H1 (cell line): Measurements from ENCODE around the gene DRGX. TPM values are rescaled to one million over a fixed set of nuclear protein-coding genes. Genes with fewer than 3 reads are reported as not detected.

Source experiments
- CTCF ChIA-PET: fragments of 300-600 bp; sonication (Branson Sonifier 250); formaldehyde crosslinking; loops from one replicate; lab custom pipeline; 2021; ENCODE audit not compliant: partially characterized antibody; lab: Charles Lee
- POLR2A ChIA-PET: fragments of 300-600 bp; sonication (Branson Sonifier 250); formaldehyde crosslinking; loops from one replicate; lab custom pipeline; 2021; ENCODE audit warnings: inconsistent platforms; ENCODE audit not compliant: partially characterized antibody; lab: Charles Lee
- DNase-seq, 2 experiments: peaks; one replicate each; pipeline versions ENCODE4 v3.0.0 to v3.0.0-alpha.2; 2010 to 2022; ENCODE audit warnings: low spot score in 2 of 2, low read depth in 1 of 2, mixed read lengths in 1 of 2
- FAIRE-seq: peaks from 2 replicates; lab custom pipeline; 2011; peaks lifted over from hg19 to GRCh38; lab: Jason Lieb, UNC
- H2AFZ ChIP-seq: 2 replicates; pipeline ENCODE4 v1.8.1; 2012; ENCODE audit warnings: low read length, inconsistent platforms
- H2AK5ac ChIP-seq: 2 replicates; pipeline ENCODE4 v1.6.1; 2013; ENCODE audit warnings: low read depth, low read length
- H2BK120ac ChIP-seq: replicated peaks from 2 replicates; pipeline ENCODE3; 2013; ENCODE audit warnings: low read depth, low read length, inconsistent platforms
- H2BK12ac ChIP-seq: 2 replicates; pipeline ENCODE4 v1.6.1; 2013; ENCODE audit warnings: low read depth, low read length
- H2BK15ac ChIP-seq: 2 replicates; pipeline ENCODE4 v1.6.1; 2013; ENCODE audit warnings: low read length
- H2BK20ac ChIP-seq: 2 replicates; pipeline ENCODE4 v1.6.1; 2013; ENCODE audit warnings: low read length
- H2BK5ac ChIP-seq: 2 replicates; pipeline ENCODE4 v1.6.1; 2013; ENCODE audit warnings: low read depth, low read length
- H3K14ac ChIP-seq: 2 replicates; pipeline ENCODE4 v1.6.1; 2013; ENCODE audit warnings: inconsistent platforms; ENCODE audit not compliant: insufficient read length
- H3K18ac ChIP-seq: 2 replicates; pipeline ENCODE4 v1.6.1; 2013; ENCODE audit warnings: low read length; ENCODE audit errors: extremely low read depth
- H3K23ac ChIP-seq: 2 replicates; pipeline ENCODE4 v1.6.1; 2013; ENCODE audit warnings: inconsistent platforms; ENCODE audit not compliant: insufficient read length
- H3K23me2 ChIP-seq: 2 replicates; pipeline ENCODE4 v1.6.1; 2013; ENCODE audit warnings: low read depth, low read length
- H3K27ac ChIP-seq: 2 replicates; pipeline ENCODE4 v1.6.1; 2011; ENCODE audit warnings: low read depth, low read length, inconsistent platforms
- H3K27me3 ChIP-seq, 4 experiments: replicated peaks in 1 of 4; 1 replicate in 1 of 4; 2 replicates in 3 of 4; pipeline versions ENCODE4 v1.6.1 to v1.8.1; 2011 to 2013; ENCODE audit warnings: low read length in 3 of 4, mild to moderate bottlenecking in 3 of 4, inconsistent platforms in 2 of 4, mixed read lengths in 2 of 4, moderate library complexity in 1 of 4; ENCODE audit not compliant: control insufficient read depth in 3 of 4, insufficient read depth in 3 of 4; ENCODE audit errors: extremely low read depth in 1 of 4
- H3K36me3 ChIP-seq, 4 experiments: 2 replicates each; pipeline versions ENCODE4 v1.6.1 to v1.8.1; 2011 to 2013; ENCODE audit warnings: mild to moderate bottlenecking in 4 of 4, low read length in 3 of 4, moderate library complexity in 2 of 4, control low read depth in 1 of 4, inconsistent platforms in 1 of 4; ENCODE audit not compliant: insufficient read depth in 4 of 4, control insufficient read depth in 2 of 4
- H3K4ac ChIP-seq: replicated peaks from 2 replicates; pipeline ENCODE3; 2013; ENCODE audit warnings: low read length, low read depth, mixed read lengths, inconsistent platforms; ENCODE audit not compliant: insufficient read length
- H3K4me1 ChIP-seq, 4 experiments: replicated peaks in 1 of 4; 1 replicate in 1 of 4; 2 replicates in 3 of 4; pipeline versions ENCODE4 v1.6.1 to v1.8.1; 2011 to 2013; ENCODE audit warnings: low read length in 3 of 4, inconsistent platforms in 2 of 4, mixed read lengths in 1 of 4; ENCODE audit not compliant: insufficient read depth in 4 of 4, control insufficient read depth in 3 of 4
- H3K4me2 ChIP-seq, 2 experiments: 2 replicates each; pipeline versions ENCODE4 v1.6.1 to v1.8.1; 2011 to 2013; ENCODE audit warnings: low read depth in 2 of 2, low read length in 2 of 2, control low read depth in 1 of 2, inconsistent platforms in 1 of 2, mild to moderate bottlenecking in 1 of 2; ENCODE audit not compliant: insufficient read depth in 1 of 2
- H3K4me3 ChIP-seq, 4 experiments: fragments of 200-600, 300-600 bp in 1 of 4; sonication (generic), shearing (Covaris generic), sonication (Bioruptor Twin) in 1 of 4; 2 replicates each; pipeline versions ENCODE4 v1.5.1 to v1.8.1; 2011 to 2016; ENCODE audit warnings: low read length in 4 of 4, low read depth in 3 of 4, control low read depth in 2 of 4, inconsistent platforms in 2 of 4, mild to moderate bottlenecking in 2 of 4, mixed read lengths in 1 of 4, moderate library complexity in 1 of 4; ENCODE audit not compliant: insufficient read depth in 2 of 4; ENCODE audit errors: extremely low read depth in 1 of 4
- H3K56ac ChIP-seq: replicated peaks from 2 replicates; pipeline ENCODE3; 2013; ENCODE audit warnings: low read depth, mild to moderate bottlenecking, mixed read lengths, low read length, inconsistent platforms; ENCODE audit not compliant: insufficient read length
- H3K79me1 ChIP-seq: 2 replicates; pipeline ENCODE4 v1.6.1; 2013; ENCODE audit warnings: low read depth, low read length, control low read depth
- H3K79me2 ChIP-seq, 2 experiments: 2 replicates each; pipeline versions ENCODE4 v1.6.1 to v1.8.1; 2012 to 2013; ENCODE audit warnings: low read length in 2 of 2, mild to moderate bottlenecking in 2 of 2, inconsistent platforms in 1 of 2; ENCODE audit not compliant: insufficient read depth in 2 of 2, control insufficient read depth in 1 of 2
- H3K9ac ChIP-seq, 4 experiments: replicated peaks in 1 of 4; 1 replicate in 1 of 4; 2 replicates in 3 of 4; pipeline versions ENCODE4 v1.6.1 to v1.8.1; 2011 to 2013; ENCODE audit warnings: low read depth in 3 of 4, low read length in 3 of 4, control low read depth in 2 of 4, mild to moderate bottlenecking in 2 of 4, moderate library complexity in 2 of 4, inconsistent platforms in 1 of 4; ENCODE audit errors: extremely low read depth in 1 of 4
- H3K9me3 ChIP-seq, 2 experiments: 2 replicates each; pipeline versions ENCODE4 v1.6.1 to v1.8.1; 2012 to 2013; ENCODE audit warnings: mild to moderate bottlenecking in 2 of 2, moderate library complexity in 2 of 2, control low read depth in 1 of 2, inconsistent platforms in 1 of 2, low read depth in 1 of 2, low read length in 1 of 2, mixed read lengths in 1 of 2; ENCODE audit not compliant: insufficient read depth in 2 of 2
- H4K20me1 ChIP-seq, 2 experiments: replicated peaks in 1 of 2; 2 replicates each; pipeline versions ENCODE3 to v1.8.1; 2011 to 2013; ENCODE audit warnings: inconsistent platforms in 2 of 2, low read length in 2 of 2, mild to moderate bottlenecking in 1 of 2; ENCODE audit not compliant: insufficient read depth in 2 of 2, control insufficient read depth in 1 of 2
- H4K5ac ChIP-seq: 2 replicates; pipeline ENCODE4 v1.6.1; 2013; ENCODE audit warnings: low read length, low read depth, mixed read lengths, inconsistent platforms; ENCODE audit not compliant: insufficient read length
- H4K8ac ChIP-seq: 2 replicates; pipeline ENCODE4 v1.8.0; 2013; ENCODE audit warnings: mild to moderate bottlenecking, moderate library complexity, low read length, inconsistent platforms; ENCODE audit not compliant: insufficient read depth; ENCODE audit errors: extremely low read depth
- H4K91ac ChIP-seq: replicated peaks from 2 replicates; pipeline ENCODE3; 2013; ENCODE audit warnings: low read length, mixed read lengths, inconsistent platforms; ENCODE audit not compliant: insufficient read length
- BRCA1 ChIP-seq: IDR thresholded peaks from 2 replicates; pipeline ENCODE4 v1.6.1; 2012; ENCODE audit warnings: low read depth, low read length, improper control_type of control experiment
- CHD1 ChIP-seq: IDR thresholded peaks from 2 replicates; pipeline ENCODE4 v1.6.1; 2012; ENCODE audit warnings: low read depth, low read length, improper control_type of control experiment
- CTBP2 ChIP-seq: IDR thresholded peaks from 2 replicates; pipeline ENCODE4 v1.7.0; 2011; ENCODE audit warnings: borderline replicate concordance, mild to moderate bottlenecking, moderate library complexity, mixed read lengths, low read length; ENCODE audit not compliant: insufficient read depth, insufficient read length
- MAFK ChIP-seq: IDR thresholded peaks from 2 replicates; pipeline ENCODE4 v1.6.1; 2012; ENCODE audit warnings: low read depth, mild to moderate bottlenecking, improper control_type of control experiment, low read length
- MAX ChIP-seq: IDR thresholded peaks from 2 replicates; pipeline ENCODE4 v1.6.1; 2012; ENCODE audit warnings: inconsistent platforms
- NANOG ChIP-seq: IDR thresholded peaks from 2 replicates; pipeline ENCODE4 v1.6.1; 2011; ENCODE audit warnings: low read length, low read depth, mild to moderate bottlenecking, inconsistent platforms; ENCODE audit not compliant: insufficient read depth, poor library complexity, severe bottlenecking
- NRF1 ChIP-seq: IDR thresholded peaks from 2 replicates; pipeline ENCODE4 v1.6.1; 2011; ENCODE audit warnings: mild to moderate bottlenecking, low read depth, low read length, improper control_type of control experiment
- POU5F1 ChIP-seq: IDR thresholded peaks from 2 replicates; pipeline ENCODE4 v1.6.1; 2011; ENCODE audit warnings: low read depth, mild to moderate bottlenecking, low read length, moderate library complexity
- SIN3A ChIP-seq, 2 experiments: IDR thresholded peaks in 1 of 2; conservative IDR thresholded peaks in 1 of 2; 2 replicates each; pipeline ENCODE4 v1.6.1; 2011 to 2012; ENCODE audit warnings: low read length in 2 of 2, improper control_type of control experiment in 1 of 2, low read depth in 1 of 2, mild to moderate bottlenecking in 1 of 2
- TAF7 ChIP-seq: optimal IDR thresholded peaks from 2 replicates; pipeline ENCODE3; 2011; ENCODE audit warnings: low read depth, mild to moderate bottlenecking, inconsistent platforms, low read length, moderate library complexity, borderline replicate concordance
- WGBS, 2 experiments: shearing (Covaris generic) in 1 of 2; methylation state at CpG; one replicate each; pipeline versions ENCODE4 v1.1.6 to v1.1.7; 2013 to 2015; ENCODE audit warnings: low lambda C conversion rate in 2 of 2, mixed read lengths in 2 of 2, inconsistent platforms in 1 of 2, low coverage in 1 of 2, missing lambda C conversion rate in 1 of 2; ENCODE audit not compliant: insufficient replicate concordance in 2 of 2, insufficient coverage in 1 of 2, insufficient read length in 1 of 2; ENCODE audit errors: extremely low coverage in 1 of 2, missing lambda C conversion rate in 1 of 2; 5-methylcytosine and 5-hydroxymethylcytosine counted together
- polyA plus RNA-seq, 7 experiments: library from polyadenylated mRNA; depleted of rRNA in 3 of 7; stranded (reverse) in 5 of 7; unstranded in 2 of 7; fragments of >200 nt in 5 of 7; fragments of 200-250 nt in 2 of 7; gene quantifications; 1 replicate in 5 of 7; 2 replicates in 1 of 7; 4 replicates in 1 of 7; pipeline versions ENCODE4 v1.2.1 to v1.2.3, GENCODE V29; 2011 to 2013; ENCODE audit warnings: missing spikeins in 2 of 7, mixed read lengths in 2 of 7
- total RNA-seq: library from RNA; stranded (reverse); fragmentation: NEBNext Ultra II Directional; extraction: Animal tissue kit (Norgen Biotek cat#: 25700); gene quantifications from 2 replicates; pipeline ENCODE4 v1.2.1, GENCODE V29; 2021
- TF ChIP-seq, protein P1 (sequence below), 3 experiments: IDR thresholded peaks; 1 replicate in 2 of 3; 2 replicates in 1 of 3; pipeline versions ENCODE4 v1.5.1 to v1.6.1; 2011; ENCODE audit warnings: low read length in 3 of 3, mild to moderate bottlenecking in 3 of 3, inconsistent platforms in 2 of 3, low read depth in 1 of 3, moderate library complexity in 1 of 3; ENCODE audit not compliant: insufficient read depth in 1 of 3; ENCODE audit errors: control extremely low read depth in 1 of 3

DRGX gene
- total and polyA plus RNA-seq, 2 of the 8 experiments (the other 6 are each of a cell fraction or from before 2014, with no cell fraction given) = not detected

GRCh38 chr10:49331431-49331830 is 64.5 kb downstream of the DRGX start:
- Histone ChIP-seq H3K79me2 (no peaks in the 10 kb centered on the region), H3K56ac (no peak overlapping the region), H4K91ac (no peak overlapping the region), H3K23me2 (no peaks in the 10 kb centered on the region; the same call in 1 of the 2 replicates), H2BK12ac (no peak overlapping the region), H3K27ac (no peak overlapping the region), H2BK15ac (no peak overlapping the region), H3K18ac (no peak overlapping the region), H3K9me3 (no peaks in the 10 kb centered on the region), H2AFZ (no peak overlapping the region), H3K79me1 (no peaks in the 10 kb centered on the region), H3K27me3 (no peaks in the 10 kb centered on the region; a peak in 1 of 7 replicates), H4K5ac (no peak overlapping the region), H3K23ac (no peak overlapping the region), H2BK20ac (no peak overlapping the region), H3K4ac (no peak overlapping the region), H3K4me2 (no peak overlapping the region), H4K8ac (no peak overlapping the region), H3K4me3 (no peak overlapping the region), H3K36me3 (no peaks in the 10 kb centered on the region), H2AK5ac (no peak overlapping the region), H3K14ac (no peak overlapping the region), H2BK5ac (no peak overlapping the region), H3K4me1 (peaks cover 0 to 2% (median 0%) of the 10 kb centered on the region in 4 experiments; a peak in 1 of 7 replicates), H3K9ac (no peak overlapping the region), H2BK120ac (no peak overlapping the region), H4K20me1 (no peaks in the 10 kb centered on the region)
- ChIA-PET CTCF (interaction anchor here (0.9 to 2.0 kb wide), 4 partner anchors 12 to 174 kb away, joined by 3 to 6 read pairs (median 5); no protein-coding TSS in a partner anchor), POLR2A (no interaction called here)
- DNase-seq = no peak
- WGBS, 2 experiments = 81% methylated on average over 3 of the region's 3 CpGs; no CpG with 5 or more reads in 1 of the 2 experiments
- FAIRE-seq = no peak
- TF ChIP-seq SIN3A (conservative IDR thresholded peaks at IDR 0.05 in 1 of 2, IDR thresholded peaks at IDR 0.05 in 1 of 2; ENCODE audit: low read depth in 1 of 2, low read length in 2 of 2) (no peak), NRF1 (no peak), TAF7 (no peak), CHD1 (no peak), POU5F1 (no peak), MAX (no peak), CTBP2 (no peak), NANOG (no peak), BRCA1 (no peak), MAFK (no peak)
- TF ChIP-seq, protein P1, sequence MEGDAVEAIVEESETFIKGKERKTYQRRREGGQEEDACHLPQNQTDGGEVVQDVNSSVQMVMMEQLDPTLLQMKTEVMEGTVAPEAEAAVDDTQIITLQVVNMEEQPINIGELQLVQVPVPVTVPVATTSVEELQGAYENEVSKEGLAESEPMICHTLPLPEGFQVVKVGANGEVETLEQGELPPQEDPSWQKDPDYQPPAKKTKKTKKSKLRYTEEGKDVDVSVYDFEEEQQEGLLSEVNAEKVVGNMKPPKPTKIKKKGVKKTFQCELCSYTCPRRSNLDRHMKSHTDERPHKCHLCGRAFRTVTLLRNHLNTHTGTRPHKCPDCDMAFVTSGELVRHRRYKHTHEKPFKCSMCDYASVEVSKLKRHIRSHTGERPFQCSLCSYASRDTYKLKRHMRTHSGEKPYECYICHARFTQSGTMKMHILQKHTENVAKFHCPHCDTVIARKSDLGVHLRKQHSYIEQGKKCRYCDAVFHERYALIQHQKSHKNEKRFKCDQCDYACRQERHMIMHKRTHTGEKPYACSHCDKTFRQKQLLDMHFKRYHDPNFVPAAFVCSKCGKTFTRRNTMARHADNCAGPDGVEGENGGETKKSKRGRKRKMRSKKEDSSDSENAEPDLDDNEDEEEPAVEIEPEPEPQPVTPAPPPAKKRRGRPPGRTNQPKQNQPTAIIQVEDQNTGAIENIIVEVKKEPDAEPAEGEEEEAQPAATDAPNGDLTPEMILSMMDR (IDR thresholded peaks at IDR 0.05; ENCODE audit: control extremely low read depth in 1 of 3, insufficient read depth in 1 of 3, low read depth in 1 of 3, low read length in 3 of 3) = no peak
